Lower leg skin (tissue), 4 donors: Measurements from ENCODE around the gene CRYL1. TPM values are rescaled to one million over a fixed set of nuclear protein-coding genes. Genes with fewer than 3 reads are reported as not detected.

Experiments
- DNase-seq, 2 donors: peaks; one replicate each; pipeline ENCODE4 v3.0.0-alpha.2; 2019; ENCODE audit warnings: low spot score in 2 of 2
- H3K4me3 ChIP-seq: fragments of 200-600 bp; sonication (generic); 2 replicates; pipeline ENCODE4 v1.5.1; 2017; ENCODE audit warnings: mild to moderate bottlenecking, low read depth; ENCODE audit not compliant: poor library complexity, severe bottlenecking
- CTCF ChIP-seq, 3 donors: fragments of 450-650 bp; IDR thresholded peaks; one replicate each; pipeline ENCODE4 v1.5.1; 2016; ENCODE audit warnings: antibody characterized with exemption in 3 of 3, mild to moderate bottlenecking in 3 of 3, moderate library complexity in 2 of 3
- POLR2A ChIP-seq, 2 donors: fragments of 450-650 bp; IDR thresholded peaks; one replicate each; pipeline ENCODE4 v1.6.1; 2016 to 2017; ENCODE audit warnings: antibody characterized with exemption in 2 of 2, mild to moderate bottlenecking in 1 of 2, moderate library complexity in 1 of 2
- WGBS, 2 donors: methylation state at CpG; one replicate each; pipeline ENCODE4 v1.1.5; 2018; 5-methylcytosine and 5-hydroxymethylcytosine counted together
- intact Hi-C: fragments of 100-400 bp; cut with DNase I; formaldehyde crosslinking; loops from one replicate; pipeline ENCODE4 v1.15.0; 2023; ENCODE audit warnings: low total_unique reads
- total RNA-seq, 4 donors: library from RNA; depleted of rRNA; stranded (reverse); fragments of >200 nt; gene quantifications; one replicate each; pipeline ENCODE4 v1.1.0, GENCODE V29; 2016

CRYL1 gene
- total RNA-seq, 4 donors from 2014 or later, result 10.3 to 21.4 (median 16.8) TPM

- whole genome bisulfite sequencing, 2 donors, result 82 to 89% methylated on average over 7 of the region's 7 CpGs
- no peak for DNase-seq
- H3K4me3 ChIP-seq, result no peak overlapping the region
- TF ChIP-seq POLR2A (IDR thresholded peaks at IDR 0.05), result no peak
- TF ChIP-seq CTCF (IDR thresholded peaks at IDR 0.05), result no peak
- intact Hi-C loops, result no loop called here
Measured at GRCh38 chr13:20544201-20544923, 18.7 kb upstream of the CRYL1 start.

GRCh38 chr13:20536992-20537391 is 11.3 kb upstream of the CRYL1 start:
- H3K4me3 ChIP-seq, result no peak overlapping the region
- intact Hi-C loops, result no loop called here
- no peak for TF ChIP-seq CTCF (IDR thresholded peaks at IDR 0.05)
- TF ChIP-seq POLR2A (IDR thresholded peaks at IDR 0.05), result no peak
- DNase-seq, result no peak

- no peak for TF ChIP-seq POLR2A (IDR thresholded peaks at IDR 0.05)
- TF ChIP-seq CTCF (IDR thresholded peaks at IDR 0.05), result no peak
- H3K4me3 ChIP-seq, result no peak overlapping the region
- no peak for DNase-seq
- intact Hi-C loops, result no loop called here
- WGBS, 2 donors, result 84 to 89% methylated on average over 10 of the region's 10 CpGs
Measured at GRCh38 chr13:20534038-20534608, 8.5 kb upstream of the CRYL1 start.

GRCh38 chr13:20528452-20528851 is 2.8 kb upstream of the CRYL1 start:
- intact Hi-C loops, result no loop called here
- 85 to 91% methylated on average over 2 of the region's 2 CpGs for WGBS, 2 donors
- DNase-seq, result no peak
- no peak for TF ChIP-seq CTCF (IDR thresholded peaks at IDR 0.05)
- no peak for TF ChIP-seq POLR2A (IDR thresholded peaks at IDR 0.05)
- H3K4me3 ChIP-seq, result no peak overlapping the region

GRCh38 chr13:20526664-20527063 is 1.0 kb upstream of the CRYL1 start:
- WGBS, 2 donors, result 24 to 25% methylated on average over 6 of the region's 6 CpGs
- TF ChIP-seq POLR2A (IDR thresholded peaks at IDR 0.05) (no peak), CTCF (IDR thresholded peaks at IDR 0.05) (no peak)
- intact Hi-C loops, result no loop called here
- DNase-seq, result no peak
- H3K4me3 ChIP-seq, result no peak overlapping the region
